Measurements from ENCODE around the gene SCRN3.

- TF ChIP-seq, protein P1, sequence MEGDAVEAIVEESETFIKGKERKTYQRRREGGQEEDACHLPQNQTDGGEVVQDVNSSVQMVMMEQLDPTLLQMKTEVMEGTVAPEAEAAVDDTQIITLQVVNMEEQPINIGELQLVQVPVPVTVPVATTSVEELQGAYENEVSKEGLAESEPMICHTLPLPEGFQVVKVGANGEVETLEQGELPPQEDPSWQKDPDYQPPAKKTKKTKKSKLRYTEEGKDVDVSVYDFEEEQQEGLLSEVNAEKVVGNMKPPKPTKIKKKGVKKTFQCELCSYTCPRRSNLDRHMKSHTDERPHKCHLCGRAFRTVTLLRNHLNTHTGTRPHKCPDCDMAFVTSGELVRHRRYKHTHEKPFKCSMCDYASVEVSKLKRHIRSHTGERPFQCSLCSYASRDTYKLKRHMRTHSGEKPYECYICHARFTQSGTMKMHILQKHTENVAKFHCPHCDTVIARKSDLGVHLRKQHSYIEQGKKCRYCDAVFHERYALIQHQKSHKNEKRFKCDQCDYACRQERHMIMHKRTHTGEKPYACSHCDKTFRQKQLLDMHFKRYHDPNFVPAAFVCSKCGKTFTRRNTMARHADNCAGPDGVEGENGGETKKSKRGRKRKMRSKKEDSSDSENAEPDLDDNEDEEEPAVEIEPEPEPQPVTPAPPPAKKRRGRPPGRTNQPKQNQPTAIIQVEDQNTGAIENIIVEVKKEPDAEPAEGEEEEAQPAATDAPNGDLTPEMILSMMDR (conservative IDR thresholded peaks at IDR 0.05) = no peak
- no peak for TF ChIP-seq ZFX (IDR thresholded peaks at IDR 0.05)
Measured at GRCh38 chr2:174450021-174450816, 54.7 kb downstream of the SCRN3 start.
